Heart left ventricle (tissue), 16 donors: ENCODE measurements around the gene CKMT2. TPM values are rescaled to one million over a fixed set of nuclear protein-coding genes. Genes with fewer than 3 reads are reported as not detected.
"Not testable (repeated sequence)": the region's sequence is repeated elsewhere in the genome, so short reads cannot be mapped to it uniquely, and the experiment has no call there.

Experiments used
- ATAC-seq, 4 donors: fragments of 200-7000 bp; cut with Tn5 transposase; one replicate each; pipeline ENCODE4 v1.9.1; 2020 to 2022; ENCODE audit warnings: moderate library complexity in 4 of 4, mild to moderate bottlenecking in 3 of 4, moderate number of reproducible peaks in 1 of 4
- DNase-seq, 5 donors: peaks; one replicate each; pipeline ENCODE4 v3.0.0-alpha.2; 2020
- H3K27ac ChIP-seq, 12 donors: fragments of 200-600 bp; sonication (generic) in 4 of 12; one replicate each; pipeline versions ENCODE4 v1.5.0 to v1.8.0; 2016 to 2022; ENCODE audit warnings: mild to moderate bottlenecking in 2 of 12
- H3K27me3 ChIP-seq, 9 donors: fragments of 200-600 bp; sonication (generic) in 2 of 9; one replicate each; pipeline versions ENCODE4 v1.5.1 to v1.8.0; 2016 to 2022; ENCODE audit warnings: mild to moderate bottlenecking in 3 of 9
- H3K36me3 ChIP-seq, 9 donors: fragments of 200-600 bp; sonication (generic) in 2 of 9; one replicate each; pipeline versions ENCODE4 v1.5.0 to v1.8.0; 2018 to 2022; ENCODE audit warnings: mild to moderate bottlenecking in 2 of 9
- H3K4me1 ChIP-seq, 12 donors: fragments of 200-600 bp; sonication (generic) in 4 of 12; one replicate each; pipeline versions ENCODE4 v1.5.0 to v1.8.0; 2016 to 2022; ENCODE audit warnings: mild to moderate bottlenecking in 3 of 12
- H3K4me3 ChIP-seq, 12 donors: fragments of 200-600 bp; sonication (generic) in 4 of 12; one replicate each; pipeline versions ENCODE4 v1.5.0 to v1.8.0; 2017 to 2022; ENCODE audit warnings: mild to moderate bottlenecking in 9 of 12, moderate library complexity in 4 of 12
- H3K9me3 ChIP-seq, 12 donors: fragments of 200-600 bp; sonication (generic) in 4 of 12; one replicate each; pipeline versions ENCODE4 v1.5.0 to v1.8.0; 2016 to 2022; ENCODE audit warnings: mild to moderate bottlenecking in 1 of 12
- POLR2A ChIP-seq, 2 donors: fragments of 450-650 bp; IDR thresholded peaks; one replicate each; pipeline ENCODE4 v1.6.1; 2017; ENCODE audit warnings: antibody characterized with exemption in 2 of 2, mild to moderate bottlenecking in 2 of 2, moderate library complexity in 2 of 2
- WGBS, 4 donors: extraction: QIAGEN DNeasy Blood & Tissue Kit in 2 of 4; methylation state at CpG; one replicate each; pipeline versions ENCODE4 v1.1.5 to v1.1.7; 2013 to 2018; 5-methylcytosine and 5-hydroxymethylcytosine counted together
- intact Hi-C, 10 donors: fragments of 100-400 bp; cut with DNase I; formaldehyde crosslinking; loops; one replicate each; pipeline versions ENCODE4 v1.11.1 to v1.14.2; 2022
- polyA plus RNA-seq, 2 donors: library from polyadenylated mRNA; stranded (reverse); fragments of 200-250 nt; gene quantifications; one replicate each; pipeline ENCODE4 v1.2.3, GENCODE V29; 2013
- total RNA-seq, 9 donors: library from RNA; depleted of rRNA in 2 of 9; stranded (reverse); fragments of >200 nt in 2 of 9; fragmentation: NEBNext Ultra II Directional in 3 of 9; extraction: Animal tissue kit (Norgen Biotek cat#: 25700) in 3 of 9; gene quantifications; one replicate each; pipeline versions ENCODE4 v1.1.0 to v1.2.4, GENCODE V29; 2016 to 2023
- TF ChIP-seq, protein P1 (sequence below), 12 donors: fragments of 200-600 bp; sonication (generic) in 4 of 12; IDR thresholded peaks; one replicate each; pipeline versions ENCODE4 v1.5.0 to v1.8.0; 2018 to 2022; ENCODE audit warnings: antibody characterized with exemption in 12 of 12, mild to moderate bottlenecking in 5 of 12
- donor health status: ischemic (EF 13 %, LVEDD 7.1; RV severe dilation, severe dysfunction).
- donor health status: healthy with polysubstance abuse.
- donor health status: DM: no; HTN: yes; CAD: no.
- donor health status: DM: no; HTN: no; CAD: no.
- donor health status: ischemic (EF 25% LVEDD 6.9; RV normal size, moderate dysfunction).
- donor health status: ischemic (EF 25% LVEDD 5.7; RV mildly dilated, moderate dysfunction).
- donor health status: healthy.
- donor health status: DM: yes; HTN: yes; CAD: no.
- donor health status: ischemic (EF 35%, LVEDD 5.7; RV mildly dilated, moderate dysfunction).
- donor health status: nonischemic (EF 11% LVEDD 7.7; RV severe dilation, severe dysfunction).
- donor health status: DM: yes; HTN: yes; CAD: no.
- donor health status: PGD.
- donor health status: ischemic (EF 29% LVEDD 5.4; RV normal size, mild dysfunction).
- donor health status: nonischemic (EF 23%, LVEDD 6.1; RV moderate dilation, normal function).

The CKMT2 gene
- total and polyA plus RNA-seq, 11 donors: 890 to 3,872 (median 1,758) TPM

DNA sequence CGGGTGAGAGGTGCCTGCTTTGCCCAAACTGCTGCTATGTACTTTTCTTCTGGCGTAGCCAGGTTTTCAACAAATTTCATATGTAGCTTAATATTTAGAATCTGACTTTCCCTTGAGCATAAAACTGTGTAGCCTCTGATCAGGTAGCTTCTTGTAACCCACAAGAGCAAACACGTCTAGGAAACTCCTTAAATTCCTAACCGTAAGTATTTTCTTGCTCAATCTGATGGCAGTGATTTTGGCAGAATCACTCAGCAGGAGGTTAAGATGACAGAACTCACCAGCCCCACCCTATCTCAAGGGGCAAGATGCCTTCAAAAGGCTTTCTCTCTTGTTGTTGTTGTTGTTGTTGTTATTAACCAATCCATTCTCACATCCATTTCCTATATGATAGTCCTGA is 20.8 kb downstream of the CKMT2 start:
- no peak overlapping the region for H3K27ac ChIP-seq
- H3K36me3 ChIP-seq: peaks cover 0 to 92% (median 60%) of the 10 kb centered on the region in 9 donors
- WGBS, 4 donors: 76 to 84% (median 81%) methylated on average over 4 of the region's 4 CpGs
- no peaks in the 10 kb centered on the region for H3K27me3 ChIP-seq
- ATAC-seq: no peak
- intact Hi-C loops: no loop called here
- no peak overlapping the region for H3K4me3 ChIP-seq
- no peak for DNase-seq
- peaks cover 0 to 46% (median 19%) of the 10 kb centered on the region in 12 donors for H3K4me1 ChIP-seq
- TF ChIP-seq, protein P1, sequence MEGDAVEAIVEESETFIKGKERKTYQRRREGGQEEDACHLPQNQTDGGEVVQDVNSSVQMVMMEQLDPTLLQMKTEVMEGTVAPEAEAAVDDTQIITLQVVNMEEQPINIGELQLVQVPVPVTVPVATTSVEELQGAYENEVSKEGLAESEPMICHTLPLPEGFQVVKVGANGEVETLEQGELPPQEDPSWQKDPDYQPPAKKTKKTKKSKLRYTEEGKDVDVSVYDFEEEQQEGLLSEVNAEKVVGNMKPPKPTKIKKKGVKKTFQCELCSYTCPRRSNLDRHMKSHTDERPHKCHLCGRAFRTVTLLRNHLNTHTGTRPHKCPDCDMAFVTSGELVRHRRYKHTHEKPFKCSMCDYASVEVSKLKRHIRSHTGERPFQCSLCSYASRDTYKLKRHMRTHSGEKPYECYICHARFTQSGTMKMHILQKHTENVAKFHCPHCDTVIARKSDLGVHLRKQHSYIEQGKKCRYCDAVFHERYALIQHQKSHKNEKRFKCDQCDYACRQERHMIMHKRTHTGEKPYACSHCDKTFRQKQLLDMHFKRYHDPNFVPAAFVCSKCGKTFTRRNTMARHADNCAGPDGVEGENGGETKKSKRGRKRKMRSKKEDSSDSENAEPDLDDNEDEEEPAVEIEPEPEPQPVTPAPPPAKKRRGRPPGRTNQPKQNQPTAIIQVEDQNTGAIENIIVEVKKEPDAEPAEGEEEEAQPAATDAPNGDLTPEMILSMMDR (IDR thresholded peaks at IDR 0.05): no peak
- TF ChIP-seq POLR2A (IDR thresholded peaks at IDR 0.05): no peak
- no peaks in the 10 kb centered on the region for H3K9me3 ChIP-seq

GRCh38 chr5:81254886-81255559 is 21.9 kb downstream of the CKMT2 start:
- TF ChIP-seq, protein P1 (IDR thresholded peaks at IDR 0.05): no peak
- no peak for TF ChIP-seq POLR2A (IDR thresholded peaks at IDR 0.05)
- H3K27me3 ChIP-seq: no peaks in the 10 kb centered on the region
- H3K36me3 ChIP-seq: peaks cover 0 to 96% (median 71%) of the 10 kb centered on the region in 9 donors
- no peak overlapping the region for H3K27ac ChIP-seq
- H3K4me3 ChIP-seq: no peak overlapping the region
- 91 to 96% (median 93%) methylated on average over 14 to 21 of the region's 21 CpGs for WGBS, 4 donors
- H3K9me3 ChIP-seq: peaks cover 0 to 6% (median 0%) of the 10 kb centered on the region in 12 donors
- no peak for DNase-seq
- peaks cover 0 to 36% (median 10%) of the 10 kb centered on the region in 12 donors for H3K4me1 ChIP-seq
- intact Hi-C loops: no loop called here
- peak in 1 of 4 donors; percentile 17 for ATAC-seq

DNA sequence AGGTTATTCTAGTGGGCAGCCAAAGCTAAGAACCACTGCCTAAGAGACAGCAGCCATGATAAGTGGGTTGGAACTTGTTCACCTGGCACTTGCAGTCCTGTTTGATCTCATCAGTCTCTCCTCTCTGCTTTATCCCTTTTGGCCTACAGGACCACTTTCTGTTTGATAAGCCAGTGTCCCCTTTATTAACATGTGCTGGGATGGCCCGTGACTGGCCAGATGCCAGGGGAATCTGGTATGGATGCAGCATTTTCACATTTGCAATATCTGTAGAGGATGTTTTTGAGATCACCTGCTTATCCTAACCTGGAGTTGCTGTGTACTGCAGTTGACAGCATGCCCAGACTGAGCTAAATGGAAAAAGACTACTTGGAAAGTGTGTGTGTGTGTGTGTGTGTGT is 23.6 kb downstream of the CKMT2 start:
- H3K27me3 ChIP-seq: no peaks in the 10 kb centered on the region
- peaks cover 0 to 19% (median 3%) of the 10 kb centered on the region in 12 donors for H3K4me1 ChIP-seq
- H3K9me3 ChIP-seq: peaks cover 0 to 18% (median 1%) of the 10 kb centered on the region in 12 donors
- intact Hi-C loops: no loop called here
- TF ChIP-seq, protein P1 (IDR thresholded peaks at IDR 0.05): no peak
- no peak for TF ChIP-seq POLR2A (IDR thresholded peaks at IDR 0.05)
- ATAC-seq: no peak
- peaks cover 0 to 100% (median 83%) of the 10 kb centered on the region in 9 donors for H3K36me3 ChIP-seq
- 45 to 64% (median 61%) methylated on average over 1 of the region's 1 CpG for WGBS, 4 donors
- DNase-seq: no peak
- H3K4me3 ChIP-seq: no peak overlapping the region
- no peak overlapping the region for H3K27ac ChIP-seq

- intact Hi-C loops, H3K4me1 ChIP-seq, H3K4me3 ChIP-seq, H3K27ac ChIP-seq, ATAC-seq, H3K27me3 ChIP-seq, DNase-seq: not testable (repeated sequence)
- Histone ChIP-seq H3K9me3 (peaks cover 0 to 36% (median 4%) of the 10 kb centered on the region in 12 donors), H3K36me3 (peaks cover 3 to 100% (median 73%) of the 10 kb centered on the region in 9 donors)
- WGBS, 4 donors: 93 to 97% (median 95%) methylated on average over 1 of the region's 1 CpG
Measured at GRCh38 chr5:81262796-81263195, 29.7 kb downstream of the CKMT2 start.
